Measurements from ENCODE around the gene SLC66A3. TPM values are rescaled to one million over a fixed set of nuclear protein-coding genes. Genes with fewer than 3 reads are reported as not detected.

Gene SLC66A3
- total RNA-seq, 1 experiment from 2014 or later, result 12.5 TPM

GRCh38 chr2:11182951-11183350 lies 27.7 kb downstream of the SLC66A3 start (continued):
- TF ChIP-seq PREB (CRISPR knock-in tag; IDR thresholded peaks at IDR 0.05; ENCODE audit: borderline replicate concordance), result no peak

GRCh38 chr2:11186145-11186544 lies 30.9 kb downstream of the SLC66A3 start:
- ATAC-seq (no peak), DNase-seq (ENCODE audit: low spot score) (no peak)
- H3K4me1 Mint-ChIP-seq, result no peaks in the 10 kb centered on the region
- no peak overlapping the region for H3K4me3 Mint-ChIP-seq
- TF ChIP-seq JUN (CRISPR knock-in tag; IDR thresholded peaks at IDR 0.05) (no peak), ESRRA (CRISPR knock-in tag; IDR thresholded peaks at IDR 0.05; ENCODE audit: borderline replicate concordance) (no peak), PRRX2 (CRISPR knock-in tag; IDR thresholded peaks at IDR 0.05) (no peak), SP1 (CRISPR knock-in tag; conservative IDR thresholded peaks at IDR 0.05) (no peak), GRHL2 (CRISPR knock-in tag; IDR thresholded peaks at IDR 0.05; ENCODE audit: insufficient replicate concordance, severe bottlenecking) (no peak), NR1H2 (CRISPR knock-in tag; IDR thresholded peaks at IDR 0.05) (no peak), NR2C2 (CRISPR knock-in tag; IDR thresholded peaks at IDR 0.05) (no peak), EMX1 (CRISPR knock-in tag; IDR thresholded peaks at IDR 0.05) (no peak), NFATC4 (CRISPR knock-in tag; IDR thresholded peaks at IDR 0.05) (no peak), CBFB (CRISPR knock-in tag; IDR thresholded peaks at IDR 0.05; ENCODE audit: low read depth) (no peak), E2F4 (CRISPR knock-in tag; IDR thresholded peaks at IDR 0.05; ENCODE audit: borderline replicate concordance, low read depth) (no peak), FOXP1 (CRISPR knock-in tag; IDR thresholded peaks at IDR 0.05; ENCODE audit: borderline replicate concordance) (no peak)
- CTCF ChIA-PET, result no interaction called here
- H3K9me3 Mint-ChIP-seq, result no peaks in the 10 kb centered on the region
- H3K27me3 Mint-ChIP-seq (ENCODE audit: low read depth), result no peaks in the 10 kb centered on the region
- H3K27ac Mint-ChIP-seq, result no peak overlapping the region
- POLR2A ChIA-PET, result no interaction called here
- H3K36me3 Mint-ChIP-seq, result peaks cover 19% of the 10 kb centered on the region

DNA sequence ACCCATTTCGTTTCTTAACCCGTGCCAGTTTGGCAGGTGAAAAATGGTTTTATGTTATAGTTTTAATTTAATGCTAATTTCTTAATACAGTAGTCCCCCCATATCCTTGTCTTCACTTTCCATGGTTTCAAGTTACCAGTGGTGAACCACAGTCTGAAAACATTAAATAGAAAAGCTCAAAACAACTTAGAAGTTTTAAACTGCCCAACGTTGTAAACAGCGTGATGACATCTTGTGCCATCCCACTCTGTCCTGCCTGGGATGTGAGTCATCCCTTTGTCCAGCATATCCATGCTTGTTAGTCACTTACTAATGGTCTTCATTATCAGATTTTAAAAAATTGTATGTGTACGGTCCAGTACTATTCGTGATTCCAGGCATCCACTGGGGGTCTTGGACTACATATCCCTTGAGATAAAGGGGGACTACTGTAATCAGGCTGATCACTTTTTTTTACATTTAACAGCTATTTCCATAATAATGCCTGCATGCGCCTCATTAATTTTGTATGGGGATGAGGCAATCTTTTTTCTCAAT lies 31.9 kb downstream of the SLC66A3 start:
- ATAC-seq, result no peak
- H3K4me1 Mint-ChIP-seq, result no peaks in the 10 kb centered on the region
- H3K9me3 Mint-ChIP-seq, result no peaks in the 10 kb centered on the region
- TF ChIP-seq GABPB1 (CRISPR knock-in tag; IDR thresholded peaks at IDR 0.05) (no peak), CDX4 (CRISPR knock-in tag; IDR thresholded peaks at IDR 0.05; ENCODE audit: borderline replicate concordance) (no peak), ZBTB43 (CRISPR knock-in tag; IDR thresholded peaks at IDR 0.05) (no peak), NR2C2 (CRISPR knock-in tag; IDR thresholded peaks at IDR 0.05) (no peak), IRF2 (CRISPR knock-in tag; IDR thresholded peaks at IDR 0.05; ENCODE audit: borderline replicate concordance, low read depth) (no peak), ZNF671 (CRISPR knock-in tag; IDR thresholded peaks at IDR 0.05) (no peak), TP53 (CRISPR knock-in tag; IDR thresholded peaks at IDR 0.05) (no peak), SP1 (CRISPR knock-in tag; conservative IDR thresholded peaks at IDR 0.05) (no peak), GRHL2 (CRISPR knock-in tag; IDR thresholded peaks at IDR 0.05; ENCODE audit: insufficient replicate concordance, severe bottlenecking) (no peak), ZNF219 (CRISPR knock-in tag; IDR thresholded peaks at IDR 0.05; ENCODE audit: borderline replicate concordance) (no peak), ZBTB21 (CRISPR knock-in tag; IDR thresholded peaks at IDR 0.05; ENCODE audit: borderline replicate concordance) (no peak), RELA (CRISPR knock-in tag; IDR thresholded peaks at IDR 0.05; ENCODE audit: borderline replicate concordance) (no peak)
- TF ChIP-seq, protein P1, sequence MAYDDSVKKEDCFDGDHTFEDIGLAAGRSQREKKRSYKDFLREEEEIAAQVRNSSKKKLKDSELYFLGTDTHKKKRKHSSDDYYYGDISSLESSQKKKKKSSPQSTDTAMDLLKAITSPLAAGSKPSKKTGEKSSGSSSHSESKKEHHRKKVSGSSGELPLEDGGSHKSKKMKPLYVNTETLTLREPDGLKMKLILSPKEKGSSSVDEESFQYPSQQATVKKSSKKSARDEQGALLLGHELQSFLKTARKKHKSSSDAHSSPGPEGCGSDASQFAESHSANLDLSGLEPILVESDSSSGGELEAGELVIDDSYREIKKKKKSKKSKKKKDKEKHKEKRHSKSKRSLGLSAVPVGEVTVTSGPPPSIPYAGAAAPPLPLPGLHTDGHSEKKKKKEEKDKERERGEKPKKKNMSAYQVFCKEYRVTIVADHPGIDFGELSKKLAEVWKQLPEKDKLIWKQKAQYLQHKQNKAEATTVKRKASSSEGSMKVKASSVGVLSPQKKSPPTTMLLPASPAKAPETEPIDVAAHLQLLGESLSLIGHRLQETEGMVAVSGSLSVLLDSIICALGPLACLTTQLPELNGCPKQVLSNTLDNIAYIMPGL (CRISPR knock-in tag; IDR thresholded peaks at IDR 0.05), result no peak
- TF ChIP-seq, protein P2, sequence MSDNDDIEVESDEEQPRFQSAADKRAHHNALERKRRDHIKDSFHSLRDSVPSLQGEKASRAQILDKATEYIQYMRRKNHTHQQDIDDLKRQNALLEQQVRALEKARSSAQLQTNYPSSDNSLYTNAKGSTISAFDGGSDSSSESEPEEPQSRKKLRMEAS (CRISPR knock-in tag; IDR thresholded peaks at IDR 0.05), result no peak
- CTCF ChIA-PET, result interaction anchor here (0.8 to 1.0 kb wide), 2 partner anchors 55 to 260 kb away, joined by 3 read pairs; no protein-coding TSS in a partner anchor
- no peak for DNase-seq (ENCODE audit: low spot score)
- no peaks in the 10 kb centered on the region for H3K27me3 Mint-ChIP-seq (ENCODE audit: low read depth)
- POLR2A ChIA-PET, result no interaction called here
- H3K4me3 Mint-ChIP-seq, result no peak overlapping the region
- peaks cover 20% of the 10 kb centered on the region for H3K36me3 Mint-ChIP-seq
- H3K27ac Mint-ChIP-seq, result no peak overlapping the region
